ENCODE measurements around the gene TAF1L.
"Not testable (repeated sequence)": the region's sequence is repeated elsewhere in the genome, so short reads cannot be mapped to it uniquely, and the experiment has no call there.

The TAF1L gene, protein sequence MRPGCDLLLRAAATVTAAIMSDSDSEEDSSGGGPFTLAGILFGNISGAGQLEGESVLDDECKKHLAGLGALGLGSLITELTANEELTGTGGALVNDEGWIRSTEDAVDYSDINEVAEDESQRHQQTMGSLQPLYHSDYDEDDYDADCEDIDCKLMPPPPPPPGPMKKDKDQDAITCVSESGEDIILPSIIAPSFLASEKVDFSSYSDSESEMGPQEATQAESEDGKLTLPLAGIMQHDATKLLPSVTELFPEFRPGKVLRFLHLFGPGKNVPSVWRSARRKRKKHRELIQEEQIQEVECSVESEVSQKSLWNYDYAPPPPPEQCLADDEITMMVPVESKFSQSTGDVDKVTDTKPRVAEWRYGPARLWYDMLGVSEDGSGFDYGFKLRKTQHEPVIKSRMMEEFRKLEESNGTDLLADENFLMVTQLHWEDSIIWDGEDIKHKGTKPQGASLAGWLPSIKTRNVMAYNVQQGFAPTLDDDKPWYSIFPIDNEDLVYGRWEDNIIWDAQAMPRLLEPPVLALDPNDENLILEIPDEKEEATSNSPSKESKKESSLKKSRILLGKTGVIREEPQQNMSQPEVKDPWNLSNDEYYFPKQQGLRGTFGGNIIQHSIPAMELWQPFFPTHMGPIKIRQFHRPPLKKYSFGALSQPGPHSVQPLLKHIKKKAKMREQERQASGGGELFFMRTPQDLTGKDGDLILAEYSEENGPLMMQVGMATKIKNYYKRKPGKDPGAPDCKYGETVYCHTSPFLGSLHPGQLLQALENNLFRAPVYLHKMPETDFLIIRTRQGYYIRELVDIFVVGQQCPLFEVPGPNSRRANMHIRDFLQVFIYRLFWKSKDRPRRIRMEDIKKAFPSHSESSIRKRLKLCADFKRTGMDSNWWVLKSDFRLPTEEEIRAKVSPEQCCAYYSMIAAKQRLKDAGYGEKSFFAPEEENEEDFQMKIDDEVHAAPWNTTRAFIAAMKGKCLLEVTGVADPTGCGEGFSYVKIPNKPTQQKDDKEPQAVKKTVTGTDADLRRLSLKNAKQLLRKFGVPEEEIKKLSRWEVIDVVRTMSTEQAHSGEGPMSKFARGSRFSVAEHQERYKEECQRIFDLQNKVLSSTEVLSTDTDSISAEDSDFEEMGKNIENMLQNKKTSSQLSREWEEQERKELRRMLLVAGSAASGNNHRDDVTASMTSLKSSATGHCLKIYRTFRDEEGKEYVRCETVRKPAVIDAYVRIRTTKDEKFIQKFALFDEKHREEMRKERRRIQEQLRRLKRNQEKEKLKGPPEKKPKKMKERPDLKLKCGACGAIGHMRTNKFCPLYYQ (N-terminal part only)

DNA sequence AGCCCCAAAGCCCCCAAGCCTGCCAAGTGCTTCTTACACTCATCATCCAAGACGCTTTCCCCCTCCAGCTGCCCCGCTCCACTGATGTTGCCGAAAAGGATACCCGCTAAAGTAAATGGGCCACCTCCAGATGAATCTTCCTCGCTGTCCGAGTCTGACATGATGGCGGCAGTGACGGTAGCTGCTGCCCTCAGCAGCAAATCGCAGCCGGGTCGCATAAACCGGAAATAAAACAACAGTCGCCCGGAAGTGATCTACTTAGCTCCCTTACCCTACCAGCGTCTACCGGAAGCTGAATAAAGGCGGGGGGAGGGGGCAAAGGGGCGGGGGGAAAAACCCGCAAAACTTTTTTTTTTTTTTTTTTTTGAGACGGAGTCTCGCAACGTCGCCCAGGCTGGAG, at the start of gene TAF1L:
Gene TAF1L, minus strand, starts transcription at position 308 of the 400 bp plus-strand sequence. Its CDS starts 90 bp downstream, at position 218.
- DNase-seq, result no peak

DNA sequence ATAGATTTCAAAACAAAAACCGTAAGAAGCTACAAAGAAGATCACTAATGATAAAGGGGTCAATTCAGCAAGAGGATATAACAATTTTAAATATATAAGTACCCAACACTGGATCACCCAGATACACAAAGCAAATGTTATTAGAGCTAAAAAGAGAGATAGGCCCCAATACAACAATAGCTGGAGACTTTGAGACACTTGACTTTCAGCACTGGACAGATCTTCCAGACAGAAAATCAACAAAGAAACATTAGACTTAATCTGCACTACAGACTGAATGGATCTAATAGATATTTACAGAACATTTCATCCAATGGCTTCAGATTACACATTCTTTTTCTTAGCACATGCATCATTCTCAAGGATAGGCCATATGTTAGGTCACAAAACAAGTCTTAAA, 46.3 kb upstream of the TAF1L start:
- DNase-seq, result no peak

- no peak for DNase-seq
Observed at GRCh38 chr9:32677931-32678330, 42.5 kb upstream of the TAF1L start.

DNA sequence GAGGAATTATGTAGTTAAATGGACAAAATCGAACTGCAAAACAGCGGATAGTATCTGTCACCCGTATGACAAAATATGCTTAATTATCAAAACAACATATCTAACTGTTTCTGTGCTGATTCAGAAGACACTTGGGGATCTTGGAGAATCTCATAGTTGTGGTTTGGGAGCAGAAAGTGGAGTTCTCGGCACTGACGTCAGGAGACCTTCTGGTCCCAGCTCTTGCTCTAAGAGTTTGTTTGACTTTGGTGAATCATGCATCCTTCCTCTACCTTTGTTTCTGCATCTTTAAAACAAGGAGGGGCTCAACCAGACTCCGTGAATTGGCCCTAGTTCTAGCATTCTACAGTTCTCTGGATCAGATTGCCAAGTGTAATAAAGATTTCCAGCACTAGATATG, 37.0 kb upstream of the TAF1L start:
- DNase-seq, result no peak

GRCh38 chr9:32671333-32671732, 35.9 kb upstream of the TAF1L start:
- no peak for DNase-seq

DNA sequence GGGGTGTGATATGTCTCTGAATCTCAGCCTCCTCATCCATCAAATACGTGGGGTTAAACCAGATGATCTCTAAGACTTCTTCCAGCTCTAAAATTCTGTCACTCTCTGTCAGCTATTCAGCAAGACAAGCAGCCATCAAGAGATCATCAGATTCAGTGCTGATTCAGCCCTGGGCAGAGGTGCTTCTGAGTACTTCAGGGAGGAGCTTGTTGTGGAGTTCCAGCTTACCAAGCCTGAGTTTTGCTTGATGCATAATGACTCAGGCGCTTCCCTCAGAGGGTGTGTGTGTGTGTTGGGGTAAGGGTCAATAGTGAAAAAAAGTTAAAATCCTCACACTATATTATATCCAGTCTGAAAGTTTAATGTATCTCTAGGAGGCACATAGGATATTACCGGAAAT, 29.6 kb upstream of the TAF1L start:
- no peak for DNase-seq

DNA sequence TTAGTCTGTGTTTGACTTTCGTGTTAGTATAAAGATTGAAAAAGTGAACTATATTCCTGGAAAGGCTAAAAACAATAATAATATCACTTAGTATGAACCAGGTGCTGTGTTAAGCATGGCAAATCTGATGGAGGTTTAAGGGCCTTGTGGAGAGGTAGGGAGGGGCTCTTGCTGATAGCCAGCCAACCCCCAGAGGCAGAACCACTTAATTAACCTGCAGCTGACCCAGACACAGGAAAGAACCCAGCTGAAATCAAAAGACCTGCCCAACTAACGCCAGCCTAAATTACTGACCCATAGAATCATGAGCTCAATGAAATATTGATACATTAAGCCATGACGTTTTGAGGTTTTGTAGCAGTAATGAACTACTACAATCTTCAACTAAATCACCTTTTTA, 28.3 kb upstream of the TAF1L start:
- no peak for DNase-seq

DNA sequence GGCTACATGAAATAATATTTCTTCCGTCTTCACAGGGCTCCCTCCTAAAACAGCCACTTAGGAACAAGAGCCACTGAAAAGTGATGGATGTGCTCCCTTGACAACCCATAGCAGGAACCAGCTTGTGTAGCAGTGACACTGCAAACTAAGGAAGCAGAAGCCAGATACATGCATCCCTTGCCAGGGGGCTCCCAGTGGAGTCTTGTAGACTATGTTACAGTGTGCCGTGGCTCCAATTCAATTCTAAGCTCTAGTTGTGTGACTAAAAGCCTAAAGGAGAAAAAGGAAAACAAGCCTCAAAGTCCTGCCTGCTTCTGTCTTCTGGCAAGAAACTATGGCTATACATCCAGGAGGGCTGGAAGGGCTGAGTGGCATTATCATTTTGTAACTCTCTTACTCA, 12.2 kb upstream of the TAF1L start:
- no peak for DNase-seq

DNA sequence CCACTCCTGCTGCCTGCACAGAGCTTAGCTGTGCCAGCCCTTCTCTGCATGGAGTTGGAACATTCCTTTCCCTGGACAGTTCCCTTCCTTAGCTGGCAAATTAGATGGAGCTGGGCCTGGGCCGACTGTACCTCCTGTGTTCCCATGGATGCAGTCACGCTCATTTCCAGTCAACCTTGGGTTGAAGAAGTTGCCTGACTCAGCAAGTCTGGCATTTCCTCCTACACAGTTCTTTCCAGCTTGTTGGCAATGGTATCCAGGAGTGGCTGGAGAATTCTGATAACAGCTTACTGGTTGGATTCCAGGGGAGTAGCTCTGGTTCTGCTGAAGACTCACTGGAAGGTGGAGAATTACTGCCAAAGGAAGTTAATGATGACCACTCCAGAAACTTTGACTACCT, 9.2 kb upstream of the TAF1L start:
- DNase-seq, result no peak

DNA sequence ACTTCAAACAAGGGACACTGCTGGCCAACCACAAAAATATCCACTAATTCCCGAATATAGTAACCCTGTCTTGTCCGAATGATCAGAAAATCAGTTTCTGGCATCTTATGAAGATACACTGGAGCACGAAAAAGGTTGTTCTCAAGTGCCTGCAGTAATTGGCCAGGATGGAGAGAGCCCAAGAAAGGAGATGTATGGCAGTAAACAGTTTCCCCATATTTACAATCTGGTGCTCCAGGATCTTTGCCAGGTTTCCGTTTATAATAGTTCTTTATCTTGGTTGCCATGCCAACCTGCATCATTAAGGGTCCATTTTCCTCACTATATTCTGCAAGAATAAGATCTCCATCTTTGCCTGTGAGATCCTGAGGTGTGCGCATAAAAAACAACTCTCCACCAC, 2.3 kb downstream of the TAF1L start:
- not testable (repeated sequence) for DNase-seq

GRCh38 chr9:32631991-32632390, 3.5 kb downstream of the TAF1L start:
- DNase-seq, result no peak

- DNase-seq, result no peak
Observed at GRCh38 chr9:32627394-32627954, 8.0 kb downstream of the TAF1L start.

GRCh38 chr9:32625320-32625719, 10.1 kb downstream of the TAF1L start:
- no peak for DNase-seq

DNA sequence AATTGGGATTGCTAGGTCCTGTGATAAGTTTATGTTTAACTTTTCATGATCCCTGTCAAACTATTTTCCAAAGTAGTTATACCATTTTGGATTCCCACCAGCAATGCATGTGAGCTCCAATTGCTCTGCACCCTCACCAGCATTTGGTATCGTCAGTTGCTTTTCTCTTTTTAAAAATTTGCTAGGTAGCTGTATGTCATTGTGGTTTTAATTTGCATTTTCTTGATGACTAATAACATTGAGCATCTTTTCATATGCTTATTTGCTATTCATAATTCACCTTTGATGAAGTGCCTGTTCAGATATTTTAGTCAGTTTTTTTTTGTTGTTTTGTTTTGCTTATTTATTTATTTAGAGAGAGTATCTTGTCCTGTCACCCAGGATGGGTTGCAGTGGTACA, 12.5 kb downstream of the TAF1L start:
- DNase-seq, result no peak

DNA sequence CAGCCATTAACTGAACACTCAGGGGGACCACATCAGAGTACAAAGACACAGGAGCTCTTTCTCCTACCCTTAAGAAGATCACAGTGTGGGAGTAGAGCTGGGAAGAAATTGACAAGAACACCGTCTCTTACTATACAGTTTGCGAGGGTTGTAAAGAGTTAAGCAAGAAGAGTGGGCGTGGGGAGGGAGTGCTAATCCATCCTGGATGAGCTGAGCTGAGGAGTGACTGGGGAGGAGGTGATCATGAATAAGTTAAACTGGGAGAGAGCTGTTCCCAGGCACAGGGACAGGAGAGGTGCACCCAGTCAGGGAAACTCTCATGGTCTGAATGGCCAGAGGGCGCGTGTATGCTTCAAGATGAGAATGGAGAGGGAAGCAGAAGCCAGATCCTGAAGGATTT, 17.2 kb downstream of the TAF1L start:
- no peak for DNase-seq

GRCh38 chr9:32606811-32607210, 28.7 kb downstream of the TAF1L start:
- no peak for DNase-seq

DNA sequence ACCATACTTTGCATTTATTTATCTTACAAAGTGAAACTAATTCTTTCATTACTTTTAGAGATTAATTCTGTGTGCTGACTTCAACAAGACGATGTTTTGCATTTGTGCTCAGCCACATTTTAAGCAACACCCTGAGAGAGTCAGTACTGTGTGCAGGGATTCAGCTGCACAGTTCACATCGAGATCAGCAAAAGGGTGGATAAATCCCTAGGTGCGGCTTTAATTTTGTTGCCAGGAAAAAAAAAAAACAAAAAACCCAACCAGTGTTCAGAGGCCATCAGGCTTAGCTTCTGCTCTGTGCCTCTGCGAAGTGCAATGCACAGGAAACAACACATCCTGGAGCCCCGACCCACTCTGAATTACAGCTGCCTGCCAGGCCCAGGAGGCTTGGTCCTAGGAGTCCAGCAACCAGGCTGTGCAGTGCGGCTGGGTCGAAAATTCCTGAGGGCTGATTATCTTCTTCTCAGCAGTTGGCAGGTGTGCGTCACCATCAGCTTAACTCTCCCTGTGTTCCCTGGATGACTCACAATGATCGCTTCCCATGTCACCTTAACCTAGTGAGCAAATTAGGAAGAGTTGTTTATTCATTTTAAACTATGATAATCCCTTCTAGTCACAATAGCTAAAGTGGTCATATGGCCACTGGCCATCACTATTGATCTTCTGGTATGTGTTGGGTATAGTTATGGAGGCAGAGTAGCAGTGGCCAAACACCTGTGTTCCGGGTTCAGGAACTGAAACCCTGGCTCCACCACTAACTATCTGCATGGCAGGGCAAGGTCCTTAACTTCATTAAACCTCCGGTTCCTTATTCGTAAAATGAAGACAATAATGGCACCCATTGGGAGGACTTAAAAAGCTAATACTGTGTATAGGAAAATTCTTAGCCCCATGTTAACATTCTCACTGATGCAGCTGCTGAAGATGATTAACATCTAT, 31.3 kb downstream of the TAF1L start:
- DNase-seq, result no peak

DNA sequence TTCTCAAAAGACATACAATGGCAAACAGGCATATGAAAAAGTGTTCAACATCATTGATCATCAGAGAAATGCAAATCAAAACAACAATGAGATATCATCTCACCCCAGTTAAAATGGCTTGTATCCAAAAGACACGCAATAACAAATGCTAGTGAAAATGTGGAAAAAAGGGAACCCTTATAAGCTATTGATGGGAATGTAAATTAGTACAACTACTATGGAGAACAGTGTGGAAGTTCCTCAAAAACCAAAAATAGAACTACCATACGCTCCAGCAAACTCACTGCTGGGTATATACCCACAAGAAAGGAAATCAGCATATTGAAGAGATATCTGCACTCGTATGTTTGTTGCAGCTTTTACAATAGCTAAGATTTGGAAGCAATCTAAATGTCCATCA, 36.4 kb downstream of the TAF1L start:
- not testable (repeated sequence) for DNase-seq

GRCh38 chr9:32596936-32597335, 38.5 kb downstream of the TAF1L start:
- DNase-seq, result no peak

GRCh38 chr9:32596096-32596865, 39.2 kb downstream of the TAF1L start:
- no peak for DNase-seq

- no peak for DNase-seq
Observed at GRCh38 chr9:32590898-32591297, 44.6 kb downstream of the TAF1L start.

All from NCI-H1092 (cell line).